ENCODE data around the gene HSD11B2.

HSD11B2 gene

GRCh38 chr16:67430504-67430976 is 381 bp upstream of the HSD11B2 start (continued):
- no peak for TF ChIP-seq ZNF26 (tag by site-specific recombination; IDR thresholded peaks at IDR 0.05)
- TF ChIP-seq KLF10 (tag by site-specific recombination; IDR thresholded peaks at IDR 0.05), result peak; percentile 59
- no peak for TF ChIP-seq ZNF214 (tag by site-specific recombination; IDR thresholded peaks at IDR 0.05; ENCODE audit: borderline replicate concordance)
- no peak for TF ChIP-seq ZNF391 (tag by site-specific recombination; IDR thresholded peaks at IDR 0.05; ENCODE audit: borderline replicate concordance, low read depth)
- TF ChIP-seq ZBTB26 (tag by site-specific recombination; optimal IDR thresholded peaks at IDR 0.05), result peak; percentile 92
- TF ChIP-seq BCL11A (tag by site-specific recombination; IDR thresholded peaks at IDR 0.05; ENCODE audit: low read depth), result no peak
- TF ChIP-seq ZBTB48 (tag by site-specific recombination; IDR thresholded peaks at IDR 0.05), result peak; percentile 90
- TF ChIP-seq ZNF280D (tag by site-specific recombination; IDR thresholded peaks at IDR 0.05), result no peak
- TF ChIP-seq MEIS1 (CRISPR knock-in tag; IDR thresholded peaks at IDR 0.05; ENCODE audit: borderline replicate concordance), result no peak
- TF ChIP-seq ZNF704 (tag by site-specific recombination; IDR thresholded peaks at IDR 0.05), result 0 out of 2 replicates have a peak, but pooled peaks have one; percentile 9
- TF ChIP-seq SP7 (tag by site-specific recombination; IDR thresholded peaks at IDR 0.05), result peak; percentile 50; the same call in 1 of the 2 replicates
- peak; percentile 41; the same call in 1 of the 2 replicates for TF ChIP-seq KLF1 (tag by site-specific recombination; IDR thresholded peaks at IDR 0.05)
- 0 out of 2 replicates have a peak, but pooled peaks have one; percentile 24 for TF ChIP-seq ZNF843 (tag by site-specific recombination; IDR thresholded peaks at IDR 0.05)
- 0 out of 2 replicates have a peak, but pooled peaks have one; percentile 49 for TF ChIP-seq ZEB2 (tag by site-specific recombination; IDR thresholded peaks at IDR 0.05)
- TF ChIP-seq ZNF692 (tag by site-specific recombination; IDR thresholded peaks at IDR 0.05), result peak; percentile 46; the same call in 1 of the 2 replicates
- no peak for TF ChIP-seq ZNF112 (tag by site-specific recombination; IDR thresholded peaks at IDR 0.05)
- TF ChIP-seq ZNF157 (tag by site-specific recombination; IDR thresholded peaks at IDR 0.05), result no peak
- no peak for TF ChIP-seq HOXD13 (CRISPR knock-in tag; IDR thresholded peaks at IDR 0.05; ENCODE audit: borderline replicate concordance)
- TF ChIP-seq KLF9 (tag by site-specific recombination; IDR thresholded peaks at IDR 0.05; ENCODE audit: low read depth), result peak; percentile 68
- peak; percentile 83 for TF ChIP-seq KLF16 (tag by site-specific recombination; IDR thresholded peaks at IDR 0.05)
- no peak for TF ChIP-seq ZNF292 (tag by site-specific recombination; IDR thresholded peaks at IDR 0.05; ENCODE audit: borderline replicate concordance, low read depth)
- TF ChIP-seq ZXDB (tag by site-specific recombination; IDR thresholded peaks at IDR 0.05), result 0 out of 2 replicates have a peak, but pooled peaks have one; percentile 45
- TF ChIP-seq HIC1 (tag by site-specific recombination; IDR thresholded peaks at IDR 0.05), result 0 out of 2 replicates have a peak, but pooled peaks have one; percentile 11

Data from HEK293 (cell line).